Placental epithelial cell (primary cell): ENCODE measurements around the gene DOK6. TPM values are rescaled to one million over a fixed set of nuclear protein-coding genes. Genes with fewer than 3 reads are reported as not detected.

Experiments
- total RNA-seq: library from RNA; depleted of rRNA; stranded (reverse); fragments of >200 nt; gene quantifications from 2 replicates; pipeline ENCODE4 v1.2.3, GENCODE V29; 2012

Gene DOK6
- under 0.01 TPM in 1 of 2 replicates, not detected in the other for total RNA-seq

DNA sequence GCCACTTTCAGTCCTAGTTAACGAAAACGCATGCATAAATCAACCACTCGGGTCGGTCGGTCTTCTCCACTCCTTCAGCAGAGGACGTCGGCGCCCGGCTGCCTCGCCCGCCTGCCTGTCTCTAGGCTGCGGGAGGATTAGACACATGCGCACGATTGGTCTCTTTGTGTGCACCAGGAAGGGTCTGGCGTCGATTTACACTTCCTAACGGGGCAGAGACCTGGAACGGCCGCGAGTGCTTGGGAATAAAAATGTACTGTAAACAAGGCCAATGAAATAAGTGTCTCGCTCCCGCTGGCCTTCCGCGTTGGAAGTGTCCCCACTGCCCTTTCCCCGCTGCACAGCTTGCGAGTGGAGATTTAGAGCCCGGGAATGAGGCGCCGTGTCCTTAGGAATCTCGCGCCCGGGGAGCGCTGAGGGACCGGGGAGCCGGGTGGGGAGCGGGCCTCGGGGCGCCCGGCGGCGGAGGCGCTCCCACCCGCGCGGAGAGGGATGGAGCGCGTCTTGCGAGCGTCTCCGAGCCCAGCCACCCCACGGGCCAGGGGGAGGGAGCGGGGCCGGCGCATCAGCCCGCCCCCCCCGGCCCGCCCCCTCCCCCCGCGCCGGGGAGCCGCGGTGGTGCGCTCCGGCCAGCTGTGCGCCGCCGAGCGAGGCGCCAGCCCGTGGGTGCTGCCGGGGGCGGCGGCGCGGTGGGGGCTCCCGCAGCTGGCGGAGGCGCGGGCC lies at the start of gene DOK6:
DOK6 (plus strand) TSS at position 636 of the 723 bp plus-strand sequence.

